ENCODE results near the gene NCAPG.

- TF ChIP-seq GATA2 (IDR thresholded peaks at IDR 0.05; ENCODE audit: low read depth, low read length) (no peak), GATA3 (IDR thresholded peaks at IDR 0.05; ENCODE audit: low read depth, low read length) (no peak)
Observed at GRCh38 chr4:17763416-17763815, 47.4 kb upstream of the NCAPG start.
